Urinary bladder (tissue), 4 donors: ENCODE data around the gene SALL4. TPM values are rescaled to one million over a fixed set of nuclear protein-coding genes. Genes with fewer than 3 reads are reported as not detected.

Experiments
- DNase-seq: peaks from one replicate; pipeline ENCODE4 v3.0.0-alpha.2; 2015; ENCODE audit errors: extremely low spot score
- H3K27ac ChIP-seq: one replicate; pipeline ENCODE4 v1.5.1; 2013; ENCODE audit warnings: low read depth, mild to moderate bottlenecking, moderate library complexity
- H3K36me3 ChIP-seq: one replicate; pipeline ENCODE4 v1.6.1; 2013; ENCODE audit warnings: mild to moderate bottlenecking, moderate library complexity; ENCODE audit not compliant: insufficient read depth
- H3K4me1 ChIP-seq: one replicate; pipeline ENCODE4 v1.6.1; 2013; ENCODE audit warnings: mild to moderate bottlenecking, moderate library complexity; ENCODE audit not compliant: insufficient read depth
- H3K4me3 ChIP-seq: one replicate; pipeline ENCODE4 v1.5.1; 2013; ENCODE audit warnings: low read depth, low read length
- WGBS: extraction: QIAGEN DNeasy Blood & Tissue Kit; methylation state at CpG from one replicate; pipeline ENCODE4 v1.1.7; 2013; 5-methylcytosine and 5-hydroxymethylcytosine counted together
- polyA plus RNA-seq: library from polyadenylated mRNA; stranded (reverse); fragments of 200-250 nt; gene quantifications from one replicate; pipeline ENCODE4 v1.2.3, GENCODE V29; 2013
- total RNA-seq: library from RNA; depleted of rRNA; stranded (reverse); fragments of >200 nt; gene quantifications from one replicate; pipeline ENCODE4 v1.2.3, GENCODE V29; 2014
- donor health status: healthy with polysubstance abuse.
- donor health status: healthy.

The SALL4 gene
- total and polyA plus RNA-seq, 2 donors = 0.06 to 1.3 TPM

DNA sequence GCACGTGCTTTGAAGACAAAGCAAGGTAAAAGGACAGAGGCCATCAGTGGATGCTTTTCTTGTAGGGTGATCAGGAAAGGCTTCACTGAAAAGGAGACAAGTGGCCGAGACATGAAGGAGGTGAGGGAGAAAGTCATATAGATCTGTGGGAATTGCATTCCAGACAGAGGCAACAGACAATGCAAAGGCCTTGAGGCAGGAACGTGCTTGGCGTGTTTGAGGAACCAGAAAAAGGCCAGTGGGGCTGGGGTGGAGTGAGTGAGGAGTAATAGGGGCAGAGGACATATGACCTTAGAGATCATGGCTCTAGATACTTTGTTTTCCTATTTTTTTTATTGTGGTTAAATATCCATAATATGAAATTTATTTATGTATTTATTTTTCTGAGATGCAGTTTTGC, 10.5 kb upstream of the SALL4 start:
- no peaks in the 10 kb centered on the region for H3K36me3 ChIP-seq
- H3K4me1 ChIP-seq = no peaks in the 10 kb centered on the region
- WGBS = 92% methylated on average over 4 of the region's 4 CpGs
- H3K27ac ChIP-seq = no peak overlapping the region
- H3K4me3 ChIP-seq = no peak overlapping the region
- DNase-seq = no peak

DNA sequence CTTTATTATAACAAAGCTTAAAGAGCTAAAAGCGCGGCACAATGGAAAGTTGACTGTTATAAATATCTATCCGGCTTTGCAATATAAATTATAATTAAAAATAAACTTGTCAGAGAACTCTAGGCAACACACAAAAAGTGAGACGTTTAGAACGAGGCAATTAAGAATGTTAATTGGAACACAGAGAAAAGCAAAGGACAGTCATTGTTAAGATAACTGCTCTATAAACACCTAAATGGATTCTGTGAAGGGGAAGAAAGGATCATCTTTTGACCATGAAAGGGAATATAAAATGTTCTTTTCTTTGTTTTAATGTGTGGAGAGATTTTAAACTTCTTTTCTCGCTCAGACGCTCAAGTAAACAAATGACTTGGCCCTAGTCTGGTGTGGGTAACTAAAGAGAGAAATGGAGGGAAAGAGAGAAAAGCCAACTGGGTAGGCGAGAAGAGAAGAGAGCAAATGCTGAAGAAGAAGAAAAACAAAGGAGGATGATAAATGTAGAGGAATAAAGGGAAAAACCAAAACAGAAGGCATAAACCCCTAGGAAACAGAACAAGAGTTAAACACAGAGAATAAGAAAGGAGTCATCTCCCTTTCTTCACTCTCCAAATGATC, 9.3 kb upstream of the SALL4 start:
- no peaks in the 10 kb centered on the region for H3K36me3 ChIP-seq
- WGBS = 52% methylated on average over 8 of the region's 8 CpGs
- no peak overlapping the region for H3K4me3 ChIP-seq
- DNase-seq = no peak
- no peaks in the 10 kb centered on the region for H3K4me1 ChIP-seq
- H3K27ac ChIP-seq = no peak overlapping the region

DNA sequence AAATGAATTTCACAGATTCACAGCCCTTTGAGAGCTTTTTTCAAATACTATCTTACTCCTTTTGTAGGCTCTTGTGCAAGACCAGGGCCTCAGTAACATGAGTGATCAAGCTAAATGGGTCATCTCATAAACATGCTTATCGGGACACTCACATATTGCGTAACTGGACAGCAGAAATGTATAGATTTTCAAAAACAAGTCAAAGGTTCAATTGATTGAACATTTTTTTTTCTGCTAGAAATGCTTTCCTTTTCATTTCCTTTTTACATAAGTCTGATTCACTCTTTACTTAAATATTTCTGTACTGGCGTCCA, 8.7 kb upstream of the SALL4 start:
- Histone ChIP-seq H3K36me3 (no peaks in the 10 kb centered on the region), H3K27ac (no peak overlapping the region), H3K4me3 (no peak overlapping the region), H3K4me1 (no peaks in the 10 kb centered on the region)
- 69% methylated on average over 3 of the region's 3 CpGs for WGBS
- DNase-seq = no peak

DNA sequence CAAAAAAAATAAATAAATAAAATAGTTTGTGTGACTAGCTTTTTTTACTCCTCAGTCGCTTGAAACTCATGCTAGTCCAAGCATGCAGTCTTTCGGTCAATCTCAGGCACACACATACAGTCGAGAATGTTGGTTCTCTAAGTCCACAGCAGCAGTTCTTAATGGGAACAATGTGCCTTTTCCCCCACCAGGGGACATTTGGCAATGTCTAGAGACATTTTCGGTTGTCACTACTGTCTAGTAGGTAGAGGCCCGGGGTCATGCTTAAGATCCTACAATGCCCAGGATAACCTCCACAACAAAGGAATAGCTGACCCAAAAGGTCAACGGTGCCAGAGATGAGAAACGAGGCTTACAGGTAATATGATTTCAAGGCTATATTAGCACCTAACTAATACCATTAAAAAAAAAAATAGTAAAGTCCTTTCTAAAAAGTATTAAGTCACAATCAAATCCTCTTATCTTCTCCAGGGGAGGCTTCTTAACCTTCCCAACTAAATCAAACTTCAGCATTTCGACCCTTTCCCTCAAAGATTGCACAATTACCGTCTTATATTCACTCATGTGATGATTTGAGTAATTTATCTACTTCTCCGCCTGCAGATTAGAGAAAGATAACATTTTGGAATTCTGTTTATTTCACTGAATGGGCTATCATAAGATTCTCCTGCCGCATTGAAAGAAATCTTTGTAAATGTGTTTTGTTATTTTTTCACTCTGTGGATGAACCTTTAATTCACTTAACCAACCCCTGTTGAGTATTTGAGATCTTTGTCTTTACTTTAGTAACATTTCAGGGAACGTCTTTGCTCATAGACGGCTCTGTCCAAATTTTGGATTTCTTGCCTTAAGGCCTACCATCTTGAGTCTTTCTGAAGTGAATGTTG, 8.1 kb upstream of the SALL4 start:
- H3K4me3 ChIP-seq = no peak overlapping the region
- H3K4me1 ChIP-seq = no peaks in the 10 kb centered on the region
- no peaks in the 10 kb centered on the region for H3K36me3 ChIP-seq
- no peak for DNase-seq
- 88% methylated on average over 13 of the region's 13 CpGs for WGBS
- no peak overlapping the region for H3K27ac ChIP-seq

DNA sequence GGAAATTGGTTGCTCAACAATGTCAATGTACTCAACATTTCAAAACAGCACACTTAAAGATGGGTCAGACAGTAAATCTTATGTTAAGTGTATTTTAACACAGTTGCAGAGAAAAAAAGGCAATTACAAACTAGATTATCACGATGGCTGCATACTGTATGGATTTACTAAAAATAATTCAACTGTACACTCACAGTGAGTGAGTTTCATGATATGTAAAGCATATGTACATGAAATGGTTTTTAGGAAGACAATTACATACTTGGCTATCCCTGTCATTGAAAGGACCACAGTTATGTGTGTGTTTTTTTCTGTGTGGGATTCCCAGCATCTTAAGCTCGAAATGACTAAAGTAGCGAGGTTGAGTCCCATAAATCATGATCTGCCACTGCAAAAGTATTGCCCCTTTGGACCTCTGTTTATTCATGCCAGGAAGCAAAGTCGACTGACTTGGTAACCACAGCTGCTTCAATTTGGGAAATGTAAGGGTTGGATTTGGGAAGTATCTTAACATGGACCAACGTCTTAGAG, 5.5 kb upstream of the SALL4 start:
- WGBS = 65% methylated on average over 5 of the region's 5 CpGs
- Histone ChIP-seq H3K4me3 (no peak overlapping the region), H3K36me3 (no peaks in the 10 kb centered on the region), H3K27ac (no peak overlapping the region), H3K4me1 (no peaks in the 10 kb centered on the region)
- DNase-seq = no peak

DNA sequence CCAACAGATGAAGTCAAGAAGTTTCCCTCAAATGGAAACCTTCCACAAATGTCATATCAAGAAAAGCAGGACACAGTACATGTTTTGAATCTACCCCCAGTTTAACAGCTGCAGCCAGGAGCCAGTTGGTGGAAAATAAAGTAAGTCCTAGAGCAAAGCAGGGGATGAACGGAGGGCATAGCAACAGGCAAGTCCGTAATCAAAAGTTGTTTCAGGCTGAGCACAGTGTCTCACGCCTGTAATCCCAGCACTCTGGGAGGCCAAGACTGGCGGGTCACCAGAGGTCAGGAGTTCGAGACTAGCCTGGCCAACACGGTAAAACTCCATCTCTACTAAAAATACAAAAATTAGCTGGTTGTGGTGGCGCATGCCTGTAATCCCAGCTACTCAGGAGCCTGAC, 2.4 kb upstream of the SALL4 start:
- Histone ChIP-seq H3K4me3 (no peak overlapping the region), H3K36me3 (no peaks in the 10 kb centered on the region), H3K4me1 (no peaks in the 10 kb centered on the region), H3K27ac (no peak overlapping the region)
- DNase-seq = no peak
- WGBS = 77% methylated on average over 7 of the region's 7 CpGs

DNA sequence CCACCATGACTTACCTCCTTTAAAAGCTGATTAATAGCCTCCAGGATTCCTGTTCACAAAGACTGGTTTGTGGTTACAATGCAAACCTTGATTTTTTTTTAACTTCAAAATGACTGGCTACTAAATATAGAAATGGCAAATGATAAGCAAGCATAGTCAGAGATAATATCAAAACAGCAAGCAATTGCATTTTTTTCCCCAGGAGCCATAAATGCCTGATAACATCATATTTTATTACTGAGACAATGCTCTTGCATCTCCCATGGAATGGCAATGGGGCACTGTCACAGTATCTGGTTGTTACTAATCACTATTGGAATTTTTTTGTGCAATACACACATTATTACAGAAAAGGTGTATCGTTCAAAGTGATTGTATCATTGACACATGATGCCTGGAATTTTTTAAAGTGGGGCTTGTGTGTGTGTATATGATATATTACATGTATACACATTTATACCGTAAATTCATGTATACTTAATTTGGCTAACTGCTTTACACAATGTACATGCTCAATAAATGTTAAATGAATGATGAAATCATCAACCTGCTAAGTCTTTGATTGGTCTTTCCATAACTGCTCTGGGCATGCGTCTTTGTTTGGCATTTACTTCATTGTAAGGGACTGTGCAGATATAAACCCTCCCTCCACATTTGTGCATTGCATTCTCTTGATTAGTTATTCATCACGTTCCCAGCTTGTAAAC, 980 bp upstream of the SALL4 start:
- Histone ChIP-seq H3K4me1 (no peaks in the 10 kb centered on the region), H3K27ac (no peak overlapping the region), H3K36me3 (no peaks in the 10 kb centered on the region), H3K4me3 (no peak overlapping the region)
- DNase-seq = no peak
- 72% methylated on average over 4 of the region's 4 CpGs for WGBS

DNA sequence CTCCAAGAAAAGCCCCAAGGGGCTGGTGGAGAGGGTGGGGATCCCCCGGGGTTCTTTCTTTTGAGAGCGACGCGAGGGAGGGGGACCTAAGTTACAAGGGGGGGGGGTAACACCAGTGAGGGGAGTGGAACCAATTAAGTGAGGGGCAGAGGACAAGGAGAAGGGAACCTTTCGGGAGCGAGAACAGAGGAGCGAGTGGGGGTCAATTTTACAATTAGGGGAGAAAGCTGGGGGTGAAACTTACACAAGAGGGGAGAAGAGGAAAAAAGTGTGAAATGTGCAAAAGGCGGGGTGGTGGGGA, 548 bp downstream of the SALL4 start:
- WGBS = 3% methylated on average over 8 of the region's 8 CpGs
- H3K36me3 ChIP-seq = no peaks in the 10 kb centered on the region
- DNase-seq = no peak
- no peaks in the 10 kb centered on the region for H3K4me1 ChIP-seq
- H3K4me3 ChIP-seq = no peak overlapping the region
- H3K27ac ChIP-seq = no peak overlapping the region

DNA sequence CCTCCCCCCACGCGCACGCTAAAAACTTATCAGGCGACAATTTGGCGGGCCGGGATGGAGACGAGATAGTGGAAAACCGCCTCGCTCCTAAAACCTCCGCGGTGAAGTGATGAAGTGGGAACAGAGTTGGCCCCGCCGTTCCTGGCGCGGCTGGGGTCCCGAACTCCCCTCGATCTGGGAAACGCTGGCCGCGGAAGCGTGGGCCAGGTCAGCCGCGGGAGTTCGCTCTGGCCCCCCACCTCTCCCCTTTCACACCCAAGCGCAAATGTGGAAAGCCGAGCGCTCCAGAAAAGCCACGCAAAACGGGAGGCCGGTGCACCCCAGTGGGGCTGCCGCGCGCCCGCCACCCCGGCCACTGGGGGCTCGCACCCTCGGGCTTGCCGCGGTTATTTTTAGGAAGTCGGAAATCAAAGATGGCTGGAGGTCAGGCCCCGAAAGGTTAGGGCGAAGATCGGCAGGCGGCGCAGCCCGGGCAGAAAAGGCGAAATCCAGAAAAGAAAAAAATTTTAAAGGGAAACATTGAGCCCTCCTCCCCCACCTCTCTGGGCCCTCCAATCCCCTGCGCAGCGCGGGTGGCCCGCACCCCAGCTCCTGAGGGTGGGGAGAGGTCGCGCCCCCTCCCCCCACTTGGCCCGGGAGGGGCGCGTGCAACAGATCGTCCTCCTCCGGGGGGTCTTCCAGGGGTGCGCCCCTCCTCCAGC, 1.0 kb downstream of the SALL4 start:
- Histone ChIP-seq H3K4me1 (no peaks in the 10 kb centered on the region), H3K36me3 (no peaks in the 10 kb centered on the region), H3K27ac (no peak overlapping the region), H3K4me3 (peak overlapping the region; percentile 6)
- no peak for DNase-seq
- WGBS = 1% methylated on average over 59 of the region's 59 CpGs

DNA sequence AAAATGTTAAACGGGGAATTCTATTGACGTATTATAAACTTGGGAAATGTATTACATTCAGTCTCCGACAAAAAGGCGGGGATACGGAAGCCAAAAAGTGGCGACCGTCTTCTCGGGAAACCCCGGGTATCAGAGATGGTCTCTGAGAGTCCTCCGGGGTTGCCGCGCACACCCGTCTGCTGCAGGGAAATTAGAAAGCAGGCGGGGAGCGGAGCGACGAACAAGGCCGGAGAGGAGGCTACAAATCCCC, 1.5 kb downstream of the SALL4 start:
- under 1% methylated on average over 18 of the region's 18 CpGs for WGBS
- Histone ChIP-seq H3K36me3 (no peaks in the 10 kb centered on the region), H3K4me3 (peak overlapping the region; percentile 25)

DNA sequence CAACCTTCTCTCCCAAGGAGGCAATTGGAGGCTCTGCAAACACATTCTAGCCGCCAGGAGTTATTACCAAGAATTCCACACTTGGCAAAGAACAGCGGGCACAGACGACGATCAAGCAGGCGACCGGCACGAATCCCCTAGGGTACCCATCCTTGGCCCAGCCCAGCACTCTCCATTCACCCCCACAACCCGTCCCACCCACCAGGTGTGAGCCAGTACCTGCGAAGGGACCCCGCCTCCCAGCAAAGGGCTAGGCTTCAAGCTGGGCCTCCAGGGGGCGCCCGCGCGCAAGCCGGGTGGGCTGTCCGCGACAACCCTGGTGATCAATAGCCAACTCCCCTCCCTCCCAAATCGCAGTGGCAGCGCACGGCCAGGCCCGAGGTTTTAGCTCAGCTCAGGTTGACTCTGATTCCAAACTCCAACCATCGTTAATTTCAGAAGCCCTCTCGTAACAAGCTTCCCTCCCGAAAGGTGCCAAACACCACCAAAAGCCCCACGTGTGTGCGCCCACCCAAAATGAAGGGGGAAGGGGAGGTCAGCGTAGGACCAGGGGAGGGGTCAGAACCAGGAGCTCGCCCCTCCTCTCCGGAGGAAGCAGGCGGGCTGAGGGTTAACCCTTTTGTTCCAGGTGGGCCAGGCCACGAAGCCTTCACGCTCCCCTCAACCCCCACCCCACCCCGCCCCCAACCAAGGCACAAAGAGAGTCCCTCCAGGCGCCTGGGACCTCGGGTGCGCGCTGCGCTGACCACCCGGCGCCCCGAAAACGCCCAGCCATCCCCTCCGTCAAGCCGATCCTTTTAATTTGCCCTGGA, 2.1 kb downstream of the SALL4 start:
- no peak for DNase-seq
- H3K36me3 ChIP-seq = no peaks in the 10 kb centered on the region
- no peaks in the 10 kb centered on the region for H3K4me1 ChIP-seq
- 1% methylated on average over 44 of the region's 44 CpGs for WGBS
- H3K4me3 ChIP-seq = peak overlapping the region; percentile 25
- H3K27ac ChIP-seq = no peak overlapping the region

More for the DNA sequence above, 1.5 kb downstream of the SALL4 start:
- DNase-seq = no peak
- H3K4me1 ChIP-seq = no peaks in the 10 kb centered on the region
- no peak overlapping the region for H3K27ac ChIP-seq

DNA sequence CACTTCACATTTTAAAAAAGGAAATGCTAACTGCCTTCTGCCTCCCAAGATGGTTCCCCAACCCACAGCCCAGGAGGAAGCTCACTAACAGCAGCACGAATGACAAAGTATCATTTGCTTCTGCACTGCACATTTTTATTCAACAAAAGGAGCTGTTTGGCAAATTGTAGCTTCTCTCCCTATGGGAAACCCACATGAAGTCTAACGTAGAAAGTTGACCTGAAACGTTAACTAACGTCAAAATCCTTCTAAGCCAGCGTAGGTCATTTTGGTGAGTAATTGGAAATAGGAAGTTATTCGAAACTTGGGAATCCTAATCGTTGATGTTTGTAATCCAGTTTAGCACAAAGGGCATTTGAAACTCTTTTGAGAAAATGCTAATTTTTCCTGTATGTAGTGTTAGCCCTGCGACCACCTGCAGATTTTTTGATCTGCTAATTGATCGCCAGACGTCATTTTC, 2.9 kb downstream of the SALL4 start:
- no peak overlapping the region for H3K4me3 ChIP-seq
- no peak overlapping the region for H3K27ac ChIP-seq
- WGBS = 20% methylated on average over 10 of the region's 10 CpGs
- no peak for DNase-seq
- no peaks in the 10 kb centered on the region for H3K36me3 ChIP-seq
- H3K4me1 ChIP-seq = no peaks in the 10 kb centered on the region

DNA sequence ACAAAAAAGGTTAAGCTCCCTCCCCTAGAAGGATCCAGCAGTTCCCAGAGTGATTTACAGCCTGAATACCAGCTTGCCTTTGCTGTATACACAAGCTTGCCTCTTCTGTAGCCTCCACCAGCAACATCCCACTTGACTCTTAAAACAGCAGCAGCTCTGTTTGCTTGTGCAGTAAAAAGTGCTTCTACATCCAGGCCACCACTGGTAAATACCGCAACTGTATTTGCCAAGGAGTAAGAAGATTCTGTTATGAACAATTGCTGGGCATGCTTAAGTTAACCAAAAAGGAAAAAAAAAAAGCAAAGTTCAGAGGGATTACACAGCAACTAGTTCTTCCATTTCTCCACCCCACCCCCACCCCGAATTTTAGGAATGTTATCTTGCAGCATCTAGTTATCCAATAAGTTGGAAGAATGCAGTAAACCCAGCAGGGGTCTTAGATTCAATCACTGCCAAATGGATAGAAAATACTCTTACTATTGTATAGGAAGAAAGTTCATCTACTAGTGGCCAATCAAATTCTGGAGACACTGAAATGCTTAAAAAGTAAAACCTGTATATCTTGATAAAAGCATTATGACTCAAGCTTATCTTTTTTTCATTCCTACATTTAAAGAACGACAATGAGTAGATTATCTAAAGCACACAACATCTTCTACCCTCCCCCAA, 4.8 kb downstream of the SALL4 start:
- Histone ChIP-seq H3K4me1 (no peaks in the 10 kb centered on the region), H3K36me3 (no peaks in the 10 kb centered on the region), H3K4me3 (no peak overlapping the region), H3K27ac (no peak overlapping the region)
- 33% methylated on average over 3 of the region's 3 CpGs for WGBS
- no peak for DNase-seq
